ENCODE data around the gene ATG2A. TPM values are rescaled to one million over a fixed set of nuclear protein-coding genes. Genes with fewer than 3 reads are reported as not detected.

The ATG2A gene
- total RNA-seq, 1 experiment from 2014 or later, result 24.7 TPM

- peak overlapping the region; percentile 26 to 50 for H3K4me3 ChIP-seq (replicated peaks in 1 of 2; ENCODE audit: low read depth in 1 of 2, low read length in 2 of 2)
- H3K9me2 ChIP-seq (ENCODE audit: insufficient read depth), result no peaks in the 10 kb centered on the region
- peaks cover 3 to 30% of the 10 kb centered on the region in 2 experiments; a peak in 2 of 4 replicates for H3K36me3 ChIP-seq (ENCODE audit: control insufficient read depth in 1 of 2, insufficient read depth in 2 of 2, low read length in 2 of 2)
- H3K27me3 ChIP-seq (ENCODE audit: insufficient read depth, low read length), result no peaks in the 10 kb centered on the region
- peaks cover 74 to 93% of the 10 kb centered on the region in 2 experiments for H3K4me1 ChIP-seq (ENCODE audit: control insufficient read depth in 1 of 2, insufficient read depth in 2 of 2, low read length in 2 of 2)
- ChIA-PET RAD21 (ENCODE audit: low non-redundant PET in 1 of 2, low total read pairs in 2 of 2, uncharacterized antibody in 2 of 2, unreplicated experiment in 2 of 2) (interaction anchor here in 1 of 2 experiments (0.6 kb wide), 1 partner anchor 23 kb away, joined by 3 read pairs; the partner anchor contains the start of gene EHD1), POLR2A (interaction anchor here (0.7 to 9.0 kb wide), 9 partner anchors 9 to 267 kb away, joined by 3 to 56 read pairs (median 4); partner anchors contain the start of genes EHD1, FAU, MRPL49 and SF1), CTCF (interaction anchor here (0.6 to 3.1 kb wide), 7 partner anchors 7 to 263 kb away, joined by 3 to 17 read pairs (median 4); partner anchors contain the start of genes ARL2, CDC42BPG and ZNHIT2)
- TSS peak; percentile 44 for BruUV-seq (replicated peaks)
- peak overlapping the region; percentile 82 for H3K4me2 ChIP-seq (ENCODE audit: low read length)
- H3K9ac ChIP-seq (ENCODE audit: low read length), result peak overlapping the region; percentile 65
- no peaks in the 10 kb centered on the region for H4K20me1 ChIP-seq (ENCODE audit: insufficient read depth)
- peaks cover 39% of the 10 kb centered on the region for H3K79me2 ChIP-seq (ENCODE audit: insufficient read depth, low read length)
- H3K27ac ChIP-seq (ENCODE audit: low read depth, low read length), result peak overlapping the region; percentile 99
- intact Hi-C loops (cut with micrococcal nuclease), result no loop called here
- no peak overlapping the region for H2AFZ ChIP-seq (ENCODE audit: low read depth, low read length, poor library complexity, severe bottlenecking)
- DNase-seq (ENCODE audit: low read depth, low spot score) (peak; percentile 91), ATAC-seq (peak; percentile 84)
- TF ChIP-seq SIN3A (IDR thresholded peaks at IDR 0.05; ENCODE audit: low read depth), result no peak
- peak; percentile 50 for TF ChIP-seq YY1 (IDR thresholded peaks at IDR 0.05; ENCODE audit: extremely low read depth, insufficient replicate concordance, low read depth, low read length)
- peak; percentile 66 for TF ChIP-seq ZBTB33 (IDR thresholded peaks at IDR 0.05; ENCODE audit: extremely low read depth, insufficient replicate concordance, low read length)
- TF ChIP-seq POLR2AphosphoS5 (IDR thresholded peaks at IDR 0.05; ENCODE audit: low read depth, low read length), result peak; percentile 88
- peak; percentile 30; the same call in 1 of the 2 replicates for TF ChIP-seq ZFX (IDR thresholded peaks at IDR 0.05)
- TF ChIP-seq TCF7L2 (IDR thresholded peaks at IDR 0.05; ENCODE audit: borderline replicate concordance, extremely low read depth, insufficient read depth, insufficient read length), result peak; percentile 75
- H3K9me3 ChIP-seq (ENCODE audit: control insufficient read depth in 1 of 2, insufficient read depth in 1 of 2, low read depth in 1 of 2, low read length in 2 of 2), result no peaks in the 10 kb centered on the region
These were observed 62.2 kb downstream of the ATG2A start for GRCh38 chr11:64854534-64855502.

Measured in HCT116 (cell line).